ENCODE measurements around the gene PUS10. TPM values are rescaled to one million over a fixed set of nuclear protein-coding genes. Genes with fewer than 3 reads are reported as not detected.

PUS10 gene
- total and polyA plus RNA-seq, 2 of the 4 experiments (the other 2 are of a cell fraction) = 4.4 to 5.7 TPM

- no TSS peak for BruUV-seq (replicated peaks)
- H3K4me1 ChIP-seq (ENCODE audit: control insufficient read depth, insufficient read depth, low read length) = no peaks in the 10 kb centered on the region; the same call in 1 of the 2 replicates
- no peak overlapping the region for H4K8ac ChIP-seq (ENCODE audit: low read depth in 2 of 2, low read length in 2 of 2)
- no peak overlapping the region for H3K4me3 ChIP-seq (ENCODE audit: insufficient read depth, low read depth, low read length)
- no peak overlapping the region for H3K14ac ChIP-seq (replicated peaks; ENCODE audit: low read depth, low read length)
- WGBS, 2 experiments (ENCODE audit: extremely low coverage in 2 of 2, insufficient read length in 1 of 2) = 60% methylated on average over 1 of the region's 5 CpGs; no CpG with 5 or more reads in 1 of the 2 experiments
- no peak overlapping the region for H4K5ac ChIP-seq (ENCODE audit: low read depth, low read length)
- no peaks in the 10 kb centered on the region for H3K9me1 ChIP-seq (ENCODE audit: insufficient read depth, low read length)
- H2AK9ac ChIP-seq (replicated peaks; ENCODE audit: low read depth, low read length, poor library complexity) = no peak overlapping the region
- ATAC-seq (ENCODE audit: low read depth) (no peak), DNase-seq (no peak)
- no peaks in the 10 kb centered on the region for H3K79me1 ChIP-seq (ENCODE audit: low read depth in 1 of 2, low read length in 2 of 2)
- H4K20me1 ChIP-seq (ENCODE audit: insufficient read depth, low read length) = no peaks in the 10 kb centered on the region
- intact Hi-C loops (cut with micrococcal nuclease) (no loop called here), in situ Hi-C loops (cut with MboI; ENCODE audit: low sequenced_read_pairs) (no loop called here), dilution Hi-C loops (cut with HindIII; ENCODE audit: low sequenced_read_pairs, unreplicated experiment) (no loop called here)
- no peak overlapping the region for H4K91ac ChIP-seq (ENCODE audit: insufficient read depth, low read depth, low read length)
- H3K23ac ChIP-seq (ENCODE audit: low read depth, low read length) = no peak overlapping the region
- no peaks in the 10 kb centered on the region for H3K27me3 ChIP-seq (ENCODE audit: control insufficient read depth, insufficient read depth, low read length)
- H2BK120ac ChIP-seq (ENCODE audit: low read depth, low read length) = no peak overlapping the region
- no peak overlapping the region for H3K4ac ChIP-seq (ENCODE audit: low read depth, low read length)
- H3K27ac ChIP-seq (ENCODE audit: insufficient read depth, low read length) = no peak overlapping the region
- no peak overlapping the region for H2AK5ac ChIP-seq (ENCODE audit: low read depth, low read length)
- no peak overlapping the region for H3K4me2 ChIP-seq (ENCODE audit: low read depth, low read length)
- H3K18ac ChIP-seq (ENCODE audit: low read depth, low read length) = no peak overlapping the region
- no peak overlapping the region for H3K56ac ChIP-seq (ENCODE audit: extremely low read depth, insufficient read depth, low read length)
- no peaks in the 10 kb centered on the region for H3K36me3 ChIP-seq (ENCODE audit: control insufficient read depth, insufficient read depth, low read length)
- POLR2A ChIA-PET (ENCODE audit: unreplicated experiment) = interaction anchor here (1.0 kb wide), 1 partner anchor 16 kb away, joined by 4 read pairs; no protein-coding TSS in a partner anchor
- no peak overlapping the region for H2AFZ ChIP-seq (replicated peaks; ENCODE audit: low read length, poor library complexity)
- TF ChIP-seq CEBPB (IDR thresholded peaks at IDR 0.05; ENCODE audit: low read depth, low read length) (no peak), RFX5 (IDR thresholded peaks at IDR 0.05; ENCODE audit: low read depth, low read length) (no peak), CTCF (conservative IDR thresholded peaks at IDR 0.05; ENCODE audit: low read depth, low read length) (no peak), SMC3 (IDR thresholded peaks at IDR 0.05; ENCODE audit: low read depth, low read length) (no peak), MXI1 (IDR thresholded peaks at IDR 0.05; ENCODE audit: borderline replicate concordance, low read depth, low read length) (no peak), MAZ (IDR thresholded peaks at IDR 0.05; ENCODE audit: borderline replicate concordance, low read depth, low read length) (no peak), MAFK (IDR thresholded peaks at IDR 0.05; ENCODE audit: low read depth, low read length) (no peak), NFE2L2 (IDR thresholded peaks at IDR 0.05; ENCODE audit: low read depth, low read length) (no peak), RCOR1 (IDR thresholded peaks at IDR 0.05; ENCODE audit: insufficient replicate concordance, low read length) (no peak), ELK1 (IDR thresholded peaks at IDR 0.05; ENCODE audit: borderline replicate concordance, low read depth, low read length) (no peak), FOS (IDR thresholded peaks at IDR 0.05; ENCODE audit: low read depth, low read length) (no peak), USF2 (IDR thresholded peaks at IDR 0.05; ENCODE audit: low read depth, low read length) (no peak), RAD21 (IDR thresholded peaks at IDR 0.05; ENCODE audit: low read length) (no peak), BHLHE40 (IDR thresholded peaks at IDR 0.05; ENCODE audit: low read depth, low read length) (no peak), POLR2A (IDR thresholded peaks at IDR 0.05; ENCODE audit: low read depth, low read length) (no peak), CHD1 (IDR thresholded peaks at IDR 0.05; ENCODE audit: low read depth, low read length) (no peak)
- no peak overlapping the region for H2BK15ac ChIP-seq (ENCODE audit: low read depth, low read length)
- CTCF ChIA-PET = no interaction called here
- H3K9ac ChIP-seq (ENCODE audit: low read depth, low read length) = no peak overlapping the region
- no peaks in the 10 kb centered on the region for H3K9me3 ChIP-seq (ENCODE audit: control insufficient read depth, insufficient read depth, low read length)
- H2BK5ac ChIP-seq (ENCODE audit: low read depth, low read length, poor library complexity, severe bottlenecking) = no peak overlapping the region
- no peak overlapping the region for H2BK20ac ChIP-seq (ENCODE audit: low read depth, low read length)
Measured at GRCh38 chr2:60973705-60974104, 44.4 kb downstream of the PUS10 start.
